UCSD-AML1 (cell line): ENCODE results near the gene GZMA.
A peak's percentile ranks its signal among the peaks of the same experiment; 100 is the strongest.
"Not testable (repeated sequence)": the region's sequence is repeated elsewhere in the genome, so short reads cannot be mapped to it uniquely, and the experiment has no call there.

Experiments
- DNase-seq: peaks from one replicate; lab custom pipeline; 2025; ENCODE audit not compliant: unreplicated experiment; lab: John Stamatoyannopoulos, UW

Gene GZMA

DNA sequence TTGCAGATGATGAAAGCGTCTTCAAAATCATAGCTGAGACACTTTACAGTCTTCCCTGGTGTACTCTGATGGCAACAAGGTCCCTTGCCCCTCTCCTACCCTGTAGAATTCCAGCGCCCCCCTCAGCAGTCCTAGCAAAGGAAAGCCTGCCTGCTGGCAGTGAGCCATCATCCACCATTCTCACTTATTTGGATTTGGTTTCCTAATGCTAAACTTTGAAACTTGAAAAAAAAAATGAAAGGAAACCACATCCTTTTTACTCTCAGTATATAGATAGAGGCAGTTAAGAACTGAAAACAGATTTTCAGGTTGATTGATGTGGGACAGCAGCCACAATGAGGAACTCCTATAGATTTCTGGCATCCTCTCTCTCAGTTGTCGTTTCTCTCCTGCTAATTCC, at the start of gene GZMA:
Gene GZMA (plus strand): TSS at position 299 of the 400 bp plus-strand sequence. CDS start 37 bp downstream, at position 336.
- peak; percentile 11 for DNase-seq

DNA sequence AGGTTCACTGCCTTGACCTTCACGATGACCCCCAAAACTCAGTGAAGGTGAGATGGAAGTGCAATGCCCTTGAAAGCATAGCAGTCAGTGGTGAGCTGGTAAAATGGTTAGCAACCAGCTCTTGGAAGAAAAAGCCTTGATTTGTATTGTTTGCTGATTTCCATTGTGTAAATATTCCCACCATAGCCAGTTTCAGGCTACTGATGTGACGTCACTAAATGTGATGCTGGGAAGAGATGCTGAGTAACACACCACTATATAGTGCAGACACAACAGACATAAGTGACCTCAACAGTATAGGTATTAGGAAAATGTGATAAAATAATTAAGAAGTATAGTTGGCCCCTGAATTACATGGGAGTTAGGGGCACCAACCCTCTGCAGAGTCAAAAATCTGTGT, 47.3 kb upstream of the GZMA start:
- no peak for DNase-seq

DNA sequence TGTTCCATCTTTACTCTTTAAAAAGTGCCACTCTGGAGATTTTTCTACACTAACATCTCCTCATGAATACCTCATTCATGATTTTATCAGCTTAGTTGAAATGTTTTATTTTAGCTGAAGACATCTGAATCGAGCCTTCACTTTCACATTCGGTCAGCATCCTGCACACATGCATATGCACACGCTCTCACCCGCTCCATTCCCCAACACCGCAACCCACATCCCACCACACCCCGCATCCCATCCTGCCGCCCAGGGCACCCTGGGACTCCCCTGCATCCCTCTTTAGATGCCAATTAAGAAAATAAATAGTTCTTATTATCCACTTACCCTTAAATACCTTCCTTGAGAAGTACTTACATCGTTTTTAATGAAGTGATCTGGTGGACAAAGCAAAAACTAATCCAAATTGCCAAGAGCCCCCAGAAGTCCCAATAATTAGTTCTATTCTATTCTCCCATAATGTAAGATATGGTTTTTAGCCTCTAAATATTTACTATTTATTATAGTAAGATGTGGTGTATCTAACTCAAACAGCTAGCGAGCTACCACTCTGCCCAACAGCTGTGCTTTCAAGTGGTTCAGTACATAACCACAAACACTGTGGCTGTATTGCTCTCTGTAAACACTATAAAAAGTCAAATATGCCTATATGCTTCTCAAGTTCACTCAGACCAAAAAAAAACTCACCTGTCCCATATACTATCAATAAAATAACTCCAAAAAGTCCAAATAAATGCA, 40.2 kb upstream of the GZMA start:
- DNase-seq = no peak

DNA sequence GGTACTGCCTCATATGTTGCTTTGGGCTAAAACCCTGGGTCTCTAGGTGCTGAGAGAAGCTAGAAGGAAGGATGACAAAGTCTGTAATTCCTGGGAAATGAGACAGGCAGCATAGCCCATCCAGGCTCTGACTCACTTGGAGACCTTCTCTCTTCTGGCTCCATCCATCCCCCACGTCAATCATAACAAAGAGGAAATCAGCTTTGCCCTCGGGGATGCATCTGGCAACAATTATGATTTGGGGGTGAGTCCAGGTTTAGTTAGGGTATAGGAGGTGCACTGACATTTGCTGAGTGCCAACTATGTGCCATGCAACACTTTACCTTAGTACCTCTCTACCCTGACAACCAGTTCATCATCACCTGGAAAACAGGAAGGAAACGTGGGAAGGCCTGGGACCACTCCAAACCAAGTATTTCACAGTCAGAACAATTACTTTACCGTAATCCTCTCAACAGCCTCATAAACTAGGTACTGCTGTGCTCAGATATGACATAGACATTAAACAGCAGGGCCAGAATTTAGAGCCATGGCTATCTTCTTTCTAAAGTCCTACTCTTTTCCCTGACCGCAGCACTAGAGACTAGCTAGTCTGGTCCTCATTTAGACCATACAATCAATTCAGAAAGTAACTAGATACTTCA, 39.1 kb upstream of the GZMA start:
- no peak for DNase-seq

DNA sequence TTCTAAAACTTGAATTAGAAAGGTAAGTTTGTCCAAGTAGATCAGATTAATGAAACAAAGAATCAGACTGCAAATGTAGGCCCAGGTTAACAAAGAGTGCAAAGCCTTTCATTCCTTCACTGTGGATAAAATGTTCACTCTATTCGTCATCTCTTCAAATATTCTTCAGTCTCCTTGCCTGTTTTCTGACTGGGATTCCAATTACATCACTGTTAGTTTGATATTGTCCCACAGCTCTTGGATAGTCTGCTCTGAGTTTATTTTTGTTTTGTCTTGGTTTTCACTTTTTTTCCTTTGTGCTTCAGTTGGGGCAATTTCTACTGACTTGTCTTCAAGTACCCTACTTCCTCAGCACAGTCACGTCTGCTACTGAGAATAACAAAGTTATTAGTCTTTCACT, 38.5 kb upstream of the GZMA start:
- no peak for DNase-seq

DNA sequence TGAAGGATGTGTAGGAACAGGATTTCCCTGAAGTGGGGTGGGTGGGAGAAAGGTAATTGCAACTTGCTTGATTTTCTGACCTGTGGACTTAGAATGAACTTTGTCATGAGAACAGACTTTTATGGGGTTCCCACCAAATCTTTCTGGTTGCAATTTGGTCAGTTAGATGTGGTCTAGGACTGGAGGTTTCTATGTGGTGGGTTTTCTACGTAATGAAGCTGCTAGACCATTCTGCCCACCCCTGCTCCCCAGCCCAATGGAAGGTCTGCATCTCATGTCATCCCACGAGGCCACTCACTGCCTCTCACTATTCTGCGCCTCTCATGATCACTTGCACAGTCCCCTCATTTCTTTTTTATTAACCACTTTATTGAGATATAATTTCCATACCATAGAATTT, 37.9 kb upstream of the GZMA start:
- no peak for DNase-seq

DNA sequence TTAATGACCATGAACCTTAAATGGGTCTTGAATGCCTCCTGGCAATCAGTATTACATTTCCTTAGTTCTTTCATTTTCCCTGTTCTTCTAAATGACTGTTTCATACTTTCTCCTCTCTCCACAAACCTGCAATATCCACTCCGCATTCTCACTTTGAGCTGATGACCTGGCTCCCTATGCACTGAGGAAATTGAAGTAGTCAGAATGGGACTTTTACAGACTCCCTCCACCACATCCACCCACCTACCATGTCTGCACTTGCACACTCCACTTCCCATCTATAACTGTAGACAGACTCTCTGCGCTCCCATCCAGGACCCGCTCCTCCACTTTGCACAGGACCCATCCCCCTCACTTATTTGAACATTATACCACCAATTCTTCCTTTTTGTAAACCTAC, 36.2 kb upstream of the GZMA start:
- DNase-seq = no peak

DNA sequence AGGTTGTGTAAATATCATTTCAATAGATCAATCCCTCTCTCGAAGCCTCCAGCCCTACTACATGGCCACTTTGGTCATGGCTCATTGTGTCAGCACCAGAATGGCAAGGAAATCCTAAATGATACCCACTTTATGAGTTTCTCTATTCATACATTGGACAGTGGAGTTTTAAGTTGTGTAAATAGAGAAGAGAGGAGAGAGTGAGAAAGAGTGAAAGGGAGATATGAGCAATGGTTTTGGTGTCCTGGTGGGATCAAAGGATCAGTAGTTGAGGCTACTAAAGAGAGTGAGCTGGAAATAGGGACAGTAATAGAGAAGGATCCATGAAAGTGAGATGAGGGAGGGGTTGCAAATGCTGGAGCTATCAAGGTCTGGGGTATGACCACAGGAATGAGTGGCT, 31.5 kb upstream of the GZMA start:
- DNase-seq = no peak

DNA sequence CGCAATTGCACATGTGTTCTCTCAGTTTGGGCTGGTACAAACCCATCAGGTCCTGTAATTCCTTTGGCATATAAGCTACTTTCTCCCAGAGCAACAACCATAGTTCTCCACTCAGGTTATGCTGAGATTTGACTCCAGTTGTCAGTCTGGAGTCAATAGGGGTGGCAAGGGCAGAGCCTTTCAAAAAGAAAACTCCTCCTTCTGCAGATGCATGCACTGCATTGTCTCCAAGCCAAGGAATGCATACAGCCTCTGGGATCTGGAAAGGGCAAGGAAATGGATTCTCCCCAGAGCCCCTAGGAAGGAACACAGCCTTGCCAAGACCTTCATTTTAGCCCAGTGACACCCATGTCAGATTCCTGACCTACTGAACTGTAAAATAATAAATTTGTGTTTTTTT, 31.0 kb upstream of the GZMA start:
- no peak for DNase-seq

DNA sequence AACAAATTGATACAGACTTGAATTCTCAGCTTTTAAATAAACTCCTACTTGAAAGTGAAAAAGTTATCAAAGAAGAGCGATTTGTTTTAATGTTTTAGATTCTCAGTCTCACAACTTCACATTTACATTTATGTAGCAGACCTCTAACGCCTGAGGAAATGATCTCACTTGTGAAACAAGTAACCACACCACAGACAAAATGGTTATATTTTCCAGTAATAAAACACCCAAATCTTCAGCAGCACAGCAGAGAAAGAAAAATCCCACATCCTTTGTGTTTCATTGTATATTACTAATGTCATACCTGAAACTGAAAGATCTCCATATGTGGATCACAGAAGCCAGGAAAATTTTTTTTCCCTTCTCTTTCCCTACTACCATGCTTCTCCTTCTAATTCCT, 29.8 kb upstream of the GZMA start:
- DNase-seq = no peak

DNA sequence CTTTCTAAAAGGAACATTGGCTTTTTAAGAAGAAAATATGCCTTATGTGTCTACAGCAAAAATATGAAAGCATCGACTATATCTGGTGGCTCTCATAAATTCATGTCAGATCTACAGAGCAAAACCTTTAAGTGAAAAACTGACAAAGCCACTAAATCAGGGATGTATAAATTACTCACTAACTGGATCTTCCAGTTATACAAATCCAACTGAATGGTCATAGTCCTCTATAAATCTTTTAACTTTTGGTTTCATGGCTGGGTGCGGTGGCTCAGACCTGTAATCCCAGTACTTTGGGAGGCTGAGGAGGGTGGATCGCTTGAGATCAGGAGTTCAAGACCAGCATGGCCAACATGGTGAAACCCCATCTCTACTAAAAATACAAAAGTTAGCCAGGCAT, 29.2 kb upstream of the GZMA start:
- no peak for DNase-seq

DNA sequence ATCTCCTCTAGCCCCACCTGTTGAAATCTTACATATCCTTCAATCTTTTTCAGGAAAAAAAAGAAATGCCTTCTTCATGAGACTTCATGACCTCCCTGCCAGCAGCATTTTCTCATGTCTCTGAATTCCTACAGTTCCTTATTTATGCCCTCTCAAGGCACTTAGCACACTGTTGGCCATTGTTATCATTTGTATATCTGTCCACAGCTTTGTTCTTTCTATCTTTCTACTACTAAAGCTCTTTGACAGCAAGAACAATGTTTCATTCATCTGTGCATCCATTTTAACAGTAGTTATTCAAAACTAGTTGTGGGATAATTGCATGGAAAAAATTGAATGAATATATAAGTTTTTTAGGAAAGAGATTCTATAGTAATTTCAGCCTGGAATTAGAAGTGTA, 20.9 kb upstream of the GZMA start:
- DNase-seq = no peak

DNA sequence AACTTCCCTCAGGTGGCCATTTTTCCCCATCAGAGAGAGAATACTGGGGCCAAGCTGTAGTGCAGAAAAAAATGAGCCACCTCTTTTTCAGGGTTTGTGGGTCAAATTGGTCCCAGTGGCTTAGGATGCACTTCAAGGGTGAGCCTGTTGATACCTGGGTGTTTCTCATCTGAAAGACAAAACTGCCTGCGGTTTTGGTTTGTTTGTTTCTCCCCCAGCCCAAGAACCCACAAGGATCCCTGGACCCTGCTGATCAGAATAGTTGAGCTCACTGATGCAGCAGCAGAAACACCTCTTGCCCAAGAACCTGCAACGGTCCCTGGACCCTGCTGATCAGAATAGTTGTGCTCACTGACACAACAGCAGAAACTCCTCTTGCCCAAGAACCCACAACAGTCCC, 13.1 kb upstream of the GZMA start:
- DNase-seq = not testable (repeated sequence)

DNA sequence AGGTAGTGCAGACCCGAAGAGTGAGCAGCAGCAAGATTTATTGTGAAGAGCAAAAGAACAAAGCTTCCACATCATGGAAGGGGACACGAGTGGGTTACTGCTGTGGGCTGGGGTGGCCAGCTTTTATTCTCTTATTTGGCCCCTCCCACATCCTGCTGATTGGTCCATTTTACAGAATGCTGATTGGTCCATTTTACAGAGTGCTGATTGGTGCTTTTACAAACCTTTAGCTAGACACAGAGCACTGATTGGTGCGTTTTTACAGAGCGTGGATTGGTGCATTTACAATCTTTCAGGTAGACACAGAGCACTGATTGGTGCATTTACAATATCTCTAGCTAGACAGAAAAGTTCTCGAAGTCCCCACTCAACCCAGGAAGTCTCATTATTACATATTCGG, 11.4 kb upstream of the GZMA start:
- not testable (repeated sequence) for DNase-seq

DNA sequence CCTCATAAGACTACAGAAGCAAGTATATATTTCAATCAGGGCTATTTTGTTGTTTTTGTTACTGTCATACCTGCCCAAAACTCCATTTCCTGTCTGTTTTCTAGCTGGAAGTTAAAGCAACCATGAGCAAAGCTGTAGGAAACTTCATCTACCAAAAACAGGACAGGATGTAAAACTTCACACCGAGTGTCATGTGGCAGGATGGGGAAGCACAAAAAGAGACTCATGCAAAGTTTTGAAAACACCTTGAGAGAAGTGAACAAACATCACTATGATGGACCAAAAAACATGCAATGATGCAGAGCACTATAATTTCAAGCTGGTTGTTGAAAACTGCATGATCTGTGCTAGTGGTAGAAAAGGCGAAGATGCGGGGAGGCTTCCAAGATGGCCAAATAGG, 6.3 kb upstream of the GZMA start:
- no peak for DNase-seq

DNA sequence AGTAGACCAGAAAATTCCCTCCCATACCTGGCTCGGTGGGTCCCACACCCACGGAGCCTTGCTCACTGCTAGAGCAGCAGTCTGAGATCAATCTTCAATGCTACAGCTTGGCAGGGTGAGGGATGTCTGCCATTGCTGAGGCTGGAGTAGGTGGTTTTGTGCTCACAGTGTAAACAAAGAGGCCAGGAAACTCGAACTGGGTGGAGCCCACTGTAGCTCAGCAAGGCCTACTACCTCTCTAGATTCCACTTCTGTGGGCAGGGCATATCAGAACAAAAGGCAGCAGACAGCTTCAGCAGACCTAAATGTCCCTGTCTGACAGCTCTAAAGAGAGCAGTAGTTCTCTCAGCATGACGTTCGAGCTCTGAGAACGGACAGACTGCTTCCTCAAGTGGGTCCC, 5.6 kb upstream of the GZMA start:
- no peak for DNase-seq

DNA sequence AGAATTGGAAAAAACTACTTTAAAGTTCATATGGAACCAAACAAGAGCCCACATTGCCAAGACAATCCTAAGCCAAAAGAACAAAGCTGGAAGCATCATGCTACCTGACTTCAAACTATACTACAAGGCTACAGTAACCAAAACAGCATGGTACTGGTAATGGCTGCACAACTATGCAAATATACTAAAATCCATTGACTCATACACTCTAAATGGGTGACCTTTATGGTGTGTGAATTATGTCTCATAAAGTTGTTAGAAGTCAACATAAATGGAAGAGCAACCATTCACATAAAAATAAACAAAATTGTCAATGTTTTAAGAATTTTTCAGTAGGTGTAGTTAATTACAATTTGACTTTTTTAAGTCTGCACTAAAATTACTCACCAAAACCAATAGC, 1.3 kb upstream of the GZMA start:
- DNase-seq = not testable (repeated sequence)

DNA sequence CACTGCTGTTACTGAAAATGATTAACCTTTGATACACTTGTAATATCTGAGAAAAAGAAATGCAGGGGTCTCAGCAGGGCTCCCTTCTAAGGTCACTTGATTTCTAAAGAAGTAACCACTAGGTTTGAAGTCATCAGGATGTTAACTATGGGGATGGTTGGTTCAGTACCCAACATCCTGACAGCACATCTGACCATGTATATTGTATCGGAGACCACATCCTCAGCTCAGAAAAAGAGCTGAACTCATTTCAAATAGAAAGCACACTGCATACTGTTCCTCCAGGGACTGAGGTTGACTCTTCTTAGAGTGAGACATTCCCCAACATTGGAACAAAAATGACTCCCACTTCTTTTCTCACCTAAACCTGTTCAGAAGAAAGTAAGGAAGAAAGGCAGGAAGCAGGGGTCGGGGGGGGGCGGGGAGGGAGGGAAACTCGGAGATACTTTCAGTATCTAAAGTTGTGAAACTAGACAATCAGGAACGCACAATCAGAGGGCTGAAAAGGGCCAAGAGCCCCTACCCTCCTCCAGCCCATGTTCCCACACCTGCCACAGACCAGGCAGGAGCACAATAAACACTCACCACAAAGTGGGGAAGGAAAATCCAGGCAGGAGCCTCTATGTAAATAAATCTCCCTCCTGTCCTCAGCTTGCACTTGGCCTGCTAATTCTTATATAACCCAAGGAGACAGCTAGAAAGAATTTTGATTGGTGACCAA, 730 bp upstream of the GZMA start:
- no peak for DNase-seq

DNA sequence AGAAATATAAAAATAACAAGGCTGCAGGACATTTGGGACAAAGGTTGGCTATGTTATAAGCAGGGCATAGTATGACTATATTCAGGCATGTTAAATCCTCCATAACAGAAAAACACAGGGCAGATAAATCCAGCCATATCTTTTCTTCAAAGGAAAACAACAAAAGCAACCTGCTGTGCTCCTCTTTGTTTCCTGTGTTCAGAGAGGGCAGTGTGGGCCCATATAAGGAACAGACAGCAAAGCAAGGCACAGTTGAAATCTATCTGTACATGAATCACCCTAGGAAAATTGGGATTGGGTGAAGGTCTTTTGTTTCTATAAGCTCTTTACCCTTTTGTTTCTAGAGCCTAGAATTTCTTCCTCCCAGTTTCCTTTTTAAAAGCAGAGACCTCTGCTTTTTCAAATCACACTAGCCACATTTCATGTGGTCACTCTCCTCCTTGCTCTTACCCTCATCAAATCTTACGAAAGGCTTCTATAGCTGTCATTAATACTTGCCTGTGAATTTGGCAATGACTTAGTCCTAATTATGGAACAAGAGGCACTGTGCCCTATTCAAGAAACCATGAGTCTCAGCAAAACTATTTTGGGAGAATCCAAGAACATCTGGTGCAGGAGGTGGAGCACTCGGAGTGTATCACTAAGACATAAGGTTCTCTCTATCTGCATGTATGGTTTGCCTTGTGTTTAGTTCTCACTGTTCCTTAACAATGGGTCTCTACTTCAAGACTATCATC, 1.8 kb downstream of the GZMA start:
- DNase-seq = no peak

DNA sequence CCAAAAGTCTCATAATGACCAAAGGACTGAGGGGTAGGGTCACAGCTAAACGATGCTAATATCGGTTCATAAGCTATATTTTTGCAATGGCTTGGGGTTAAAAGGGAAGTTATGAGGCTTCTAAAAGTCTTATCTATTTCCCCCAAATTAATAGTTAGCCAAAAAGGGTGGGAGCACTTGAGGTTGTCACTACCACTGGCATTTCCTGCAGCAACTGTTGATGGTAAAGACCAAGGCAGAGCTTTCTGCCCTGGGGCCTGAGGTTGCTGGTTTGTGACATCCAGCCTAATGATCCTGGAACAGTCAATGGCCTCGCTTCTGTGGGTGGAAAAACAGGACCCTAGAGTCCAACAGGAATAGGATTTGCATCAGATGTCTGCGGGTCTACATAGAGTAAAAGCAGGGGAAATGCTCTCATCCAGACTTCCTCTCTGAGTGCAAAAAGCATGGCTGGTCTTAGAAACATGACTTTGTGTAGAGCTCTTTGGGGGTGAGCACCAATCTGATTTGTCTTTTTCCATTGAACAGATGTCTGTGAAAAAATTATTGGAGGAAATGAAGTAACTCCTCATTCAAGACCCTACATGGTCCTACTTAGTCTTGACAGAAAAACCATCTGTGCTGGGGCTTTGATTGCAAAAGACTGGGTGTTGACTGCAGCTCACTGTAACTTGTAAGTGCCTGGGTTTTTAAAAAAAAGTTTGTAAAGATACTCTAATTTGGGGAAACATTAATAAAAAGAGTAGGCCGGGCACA, 2.7 kb downstream of the GZMA start:
- DNase-seq = no peak

DNA sequence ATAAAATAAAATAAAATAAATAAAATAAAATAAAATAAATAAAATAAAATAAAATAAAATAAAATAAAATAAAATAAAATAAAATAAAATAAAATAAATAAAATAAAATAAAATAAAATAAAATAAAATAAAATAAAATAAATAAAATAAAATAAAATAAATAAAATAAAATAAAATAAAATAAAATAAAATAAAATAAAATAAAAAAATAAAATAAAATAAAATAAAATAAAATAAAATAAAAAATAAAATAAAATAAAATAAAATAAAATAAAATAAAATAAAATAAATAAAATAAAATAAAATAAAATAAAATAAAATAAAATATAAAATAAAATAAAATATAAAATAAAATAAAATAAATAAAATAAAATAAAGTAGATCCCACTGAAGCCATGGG, 3.5 kb downstream of the GZMA start:
- DNase-seq = not testable (repeated sequence)
